DND-41 (cell line): ENCODE data around the gene IFT25.
A peak's percentile ranks its signal among the peaks of the same experiment; 100 is the strongest.

Source experiments
- CTCF ChIP-seq: IDR thresholded peaks from 2 replicates; pipeline ENCODE4 v1.5.1; 2012; ENCODE audit warnings: borderline replicate concordance, low read length, moderate library complexity, mild to moderate bottlenecking; ENCODE audit not compliant: poor library complexity, severe bottlenecking; ENCODE audit errors: extremely low read depth
- EZH2 ChIP-seq: IDR thresholded peaks from 3 replicates; pipeline ENCODE4 v1.6.1; 2012; ENCODE audit warnings: borderline replicate concordance, low read depth, mild to moderate bottlenecking, moderate library complexity, low read length, inconsistent platforms; ENCODE audit not compliant: severe bottlenecking

GRCh38 chr1:53949023-53949990, 3.8 kb upstream of the IFT25 start:
- TF ChIP-seq CTCF, result peak; percentile 54
- no peak for TF ChIP-seq EZH2
